Sigmoid colon (tissue), 7 donors: Measurements from ENCODE around the gene UTP14C. TPM values are rescaled to one million over a fixed set of nuclear protein-coding genes. Genes with fewer than 3 reads are reported as not detected.
A peak's percentile ranks its signal among the peaks of the same experiment; 100 is the strongest.

Experiments used
- DNase-seq: peaks from one replicate; pipeline ENCODE4 v3.0.0-alpha.2; 2019
- H3K27ac ChIP-seq, 4 donors: fragments of 200-600 bp; sonication (generic); one replicate each; pipeline ENCODE4 v1.5.1; 2016 to 2019; ENCODE audit warnings: mild to moderate bottlenecking in 1 of 4
- H3K27me3 ChIP-seq, 3 donors: fragments of 200-600 bp; sonication (generic); one replicate each; pipeline ENCODE4 v1.5.1; 2019; ENCODE audit warnings: mild to moderate bottlenecking in 1 of 3
- H3K36me3 ChIP-seq, 4 donors: fragments of 200-600 bp; sonication (generic); one replicate each; pipeline ENCODE4 v1.5.1; 2016 to 2019
- H3K4me1 ChIP-seq, 4 donors: fragments of 200-600 bp; sonication (generic); one replicate each; pipeline ENCODE4 v1.5.1; 2017 to 2019
- H3K4me3 ChIP-seq, 4 donors: fragments of 200-600 bp; sonication (generic); one replicate each; pipeline ENCODE4 v1.5.1; 2017 to 2019; ENCODE audit warnings: mild to moderate bottlenecking in 2 of 4, moderate library complexity in 1 of 4
- H3K9me3 ChIP-seq, 4 donors: fragments of 200-600 bp in 3 of 4; sonication (generic) in 3 of 4; one replicate each; pipeline versions ENCODE4 v1.5.1 to v1.6.1; 2013 to 2019
- EP300 ChIP-seq, 4 donors: sonication (generic); formaldehyde crosslinking; IDR thresholded peaks; one replicate each; pipeline ENCODE4 v1.6.1; 2017; ENCODE audit warnings: antibody characterized with exemption in 4 of 4
- POLR2A ChIP-seq, 2 donors: fragments of 450-650 bp; IDR thresholded peaks; one replicate each; pipeline ENCODE4 v1.6.1; 2016; ENCODE audit warnings: antibody characterized with exemption in 2 of 2, mild to moderate bottlenecking in 2 of 2, moderate library complexity in 2 of 2
- POLR2AphosphoS5 ChIP-seq, 4 donors: sonication (generic); formaldehyde crosslinking; IDR thresholded peaks; one replicate each; pipeline ENCODE4 v1.6.1; 2017; ENCODE audit warnings: antibody characterized with exemption in 4 of 4
- WGBS, 2 donors: extraction: QIAGEN DNeasy Blood & Tissue Kit; methylation state at CpG; one replicate each; pipeline ENCODE4 v1.1.7; 2013; 5-methylcytosine and 5-hydroxymethylcytosine counted together
- intact Hi-C: fragments of 100-400 bp; cut with DNase I; formaldehyde crosslinking; loops from one replicate; pipeline ENCODE4 v1.15.1; 2023
- polyA plus RNA-seq, 3 donors: library from polyadenylated mRNA; stranded (reverse); fragments of 200-250 nt; gene quantifications; one replicate each; pipeline ENCODE4 v1.2.3, GENCODE V29; 2013
- total RNA-seq, 4 donors: library from RNA; depleted of rRNA; stranded (reverse); fragments of >200 nt; gene quantifications; one replicate each; pipeline ENCODE4 v1.1.0, GENCODE V29; 2016
- TF ChIP-seq, protein P1 (sequence below), 4 experiments: fragments of 450-650 bp in 3 of 4; fragments of 200-600 bp in 1 of 4; IDR thresholded peaks; one replicate each; pipeline ENCODE4 v1.5.1; 2016 to 2019; ENCODE audit warnings: antibody characterized with exemption in 4 of 4, mild to moderate bottlenecking in 3 of 4, moderate library complexity in 2 of 4
- donor health status: healthy with polysubstance abuse.
- donor health status: Bipolar disorder and iron deficiency.
- donor health status: healthy.

UTP14C gene
- total and polyA plus RNA-seq, 7 donors, result 1.8 to 18.2 (median 15.0) TPM

DNA sequence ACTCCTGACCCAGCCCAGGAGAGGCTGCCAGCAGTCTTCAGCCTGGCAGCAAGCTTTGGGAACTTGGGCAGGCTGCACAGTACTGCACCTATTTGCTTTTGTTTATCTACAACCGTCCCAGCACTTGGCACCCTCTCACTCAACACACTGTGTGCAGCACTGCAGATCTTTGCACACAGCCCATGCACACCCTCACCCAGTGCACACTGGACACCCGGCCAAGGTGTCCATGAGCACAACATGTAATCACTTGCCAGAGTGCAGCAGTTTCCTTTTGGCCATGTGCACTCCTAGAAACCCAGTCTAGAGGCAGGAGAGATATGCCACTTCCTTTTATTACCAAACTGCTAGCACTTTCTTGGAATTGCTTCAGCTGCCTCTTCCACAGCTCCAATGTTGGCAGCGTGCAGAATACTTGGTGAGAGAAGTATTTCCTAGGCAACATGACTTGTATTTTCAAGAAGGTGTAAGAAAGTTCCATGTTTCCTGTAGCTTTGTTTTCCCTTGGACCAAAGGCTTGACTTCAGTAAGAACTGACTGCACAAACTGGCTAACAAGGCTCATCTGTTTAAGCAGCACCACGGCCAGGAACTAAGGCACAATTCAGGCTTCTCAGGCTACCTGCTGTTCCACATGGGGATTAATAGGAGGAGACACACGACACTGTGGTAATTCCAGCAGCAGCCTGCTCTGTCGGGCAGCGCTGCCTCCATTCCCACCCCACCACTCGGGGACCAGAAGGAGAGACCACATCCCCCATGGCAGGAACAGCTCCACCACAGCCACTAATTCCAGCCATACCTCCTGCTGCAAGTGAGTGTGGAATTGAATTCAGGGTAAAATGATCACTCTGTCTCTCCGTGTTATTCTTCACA lies 28.6 kb upstream of the UTP14C start:
- intact Hi-C loops, result no loop called here
- DNase-seq, result no peak
- TF ChIP-seq, protein P1, sequence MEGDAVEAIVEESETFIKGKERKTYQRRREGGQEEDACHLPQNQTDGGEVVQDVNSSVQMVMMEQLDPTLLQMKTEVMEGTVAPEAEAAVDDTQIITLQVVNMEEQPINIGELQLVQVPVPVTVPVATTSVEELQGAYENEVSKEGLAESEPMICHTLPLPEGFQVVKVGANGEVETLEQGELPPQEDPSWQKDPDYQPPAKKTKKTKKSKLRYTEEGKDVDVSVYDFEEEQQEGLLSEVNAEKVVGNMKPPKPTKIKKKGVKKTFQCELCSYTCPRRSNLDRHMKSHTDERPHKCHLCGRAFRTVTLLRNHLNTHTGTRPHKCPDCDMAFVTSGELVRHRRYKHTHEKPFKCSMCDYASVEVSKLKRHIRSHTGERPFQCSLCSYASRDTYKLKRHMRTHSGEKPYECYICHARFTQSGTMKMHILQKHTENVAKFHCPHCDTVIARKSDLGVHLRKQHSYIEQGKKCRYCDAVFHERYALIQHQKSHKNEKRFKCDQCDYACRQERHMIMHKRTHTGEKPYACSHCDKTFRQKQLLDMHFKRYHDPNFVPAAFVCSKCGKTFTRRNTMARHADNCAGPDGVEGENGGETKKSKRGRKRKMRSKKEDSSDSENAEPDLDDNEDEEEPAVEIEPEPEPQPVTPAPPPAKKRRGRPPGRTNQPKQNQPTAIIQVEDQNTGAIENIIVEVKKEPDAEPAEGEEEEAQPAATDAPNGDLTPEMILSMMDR (IDR thresholded peaks at IDR 0.05), result no peak
- TF ChIP-seq POLR2A (IDR thresholded peaks at IDR 0.05) (no peak), EP300 (IDR thresholded peaks at IDR 0.05) (no peak), POLR2AphosphoS5 (IDR thresholded peaks at IDR 0.05) (no peak)

DNA sequence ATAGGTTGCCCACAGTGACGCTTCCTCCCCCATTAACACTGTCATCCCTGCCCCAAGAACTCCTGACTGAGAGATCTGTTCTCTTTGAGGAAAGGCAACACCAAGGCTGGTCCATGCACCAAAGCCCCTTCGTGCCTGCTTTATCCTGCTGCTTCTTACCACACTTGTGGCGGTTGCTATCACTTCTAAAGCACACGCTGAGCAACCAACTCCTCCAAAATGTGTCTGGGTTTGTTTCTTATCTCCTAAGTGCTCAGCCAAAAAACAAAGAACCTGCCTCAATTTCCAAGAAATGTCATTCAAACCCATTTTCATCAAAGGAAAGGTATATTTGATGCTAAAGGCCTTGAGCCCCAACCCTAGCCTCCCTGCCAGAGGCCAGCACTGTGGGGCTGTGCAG lies 27.9 kb upstream of the UTP14C start:
- Histone ChIP-seq H3K4me3 (no peak overlapping the region), H3K4me1 (peaks cover 0 to 43% (median 39%) of the 10 kb centered on the region in 4 donors), H3K27me3 (no peaks in the 10 kb centered on the region), H3K9me3 (no peaks in the 10 kb centered on the region), H3K36me3 (no peaks in the 10 kb centered on the region), H3K27ac (no peak overlapping the region)
- no peak for DNase-seq
- WGBS, 2 donors, result 92 to 93% methylated on average over 4 of the region's 4 CpGs
- intact Hi-C loops, result no loop called here
- TF ChIP-seq, protein P1 (IDR thresholded peaks at IDR 0.05), result no peak
- no peak for TF ChIP-seq EP300 (IDR thresholded peaks at IDR 0.05)

More for the DNA sequence above, 28.6 kb upstream of the UTP14C start:
- Histone ChIP-seq H3K27ac (peak overlapping the region; percentile 28 to 50 (median 48)), H3K9me3 (no peaks in the 10 kb centered on the region), H3K4me3 (peak overlapping the region in 1 of 4 donors; percentile 4), H3K4me1 (peaks cover 0 to 42% (median 38%) of the 10 kb centered on the region in 4 donors), H3K36me3 (no peaks in the 10 kb centered on the region), H3K27me3 (no peaks in the 10 kb centered on the region)
- 33 to 47% methylated on average over 9 of the region's 9 CpGs for WGBS, 2 donors

DNA sequence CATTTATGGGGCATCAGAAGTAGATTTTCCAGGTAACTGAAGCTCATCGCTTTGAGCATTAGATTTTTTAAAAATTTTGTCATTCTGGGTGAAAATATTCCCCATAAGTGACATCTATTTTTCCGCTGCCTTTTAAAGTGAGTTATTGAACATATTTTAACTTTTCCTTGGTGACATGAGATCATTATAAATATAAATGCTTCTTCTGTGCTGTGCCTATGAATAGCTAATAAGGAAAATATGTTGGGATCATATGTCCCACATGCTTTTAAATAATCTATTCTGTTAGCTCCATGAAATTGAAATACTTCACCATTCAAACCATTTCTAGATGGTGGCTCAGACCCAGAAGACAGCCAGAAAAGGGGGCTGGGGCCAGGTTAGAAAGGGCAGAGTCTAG lies 27.3 kb upstream of the UTP14C start:
- TF ChIP-seq, protein P1 (IDR thresholded peaks at IDR 0.05), result no peak
- no peak for TF ChIP-seq POLR2AphosphoS5 (IDR thresholded peaks at IDR 0.05)
- TF ChIP-seq POLR2A (IDR thresholded peaks at IDR 0.05), result no peak
- no peak for TF ChIP-seq EP300 (IDR thresholded peaks at IDR 0.05)
- Histone ChIP-seq H3K27ac (no peak overlapping the region), H3K4me1 (peaks cover 0 to 43% (median 39%) of the 10 kb centered on the region in 4 donors), H3K27me3 (no peaks in the 10 kb centered on the region), H3K4me3 (no peak overlapping the region), H3K36me3 (no peaks in the 10 kb centered on the region), H3K9me3 (no peaks in the 10 kb centered on the region)
- 96 to 97% methylated on average over 2 of the region's 2 CpGs for WGBS, 2 donors
- no peak for DNase-seq
- intact Hi-C loops, result no loop called here

DNA sequence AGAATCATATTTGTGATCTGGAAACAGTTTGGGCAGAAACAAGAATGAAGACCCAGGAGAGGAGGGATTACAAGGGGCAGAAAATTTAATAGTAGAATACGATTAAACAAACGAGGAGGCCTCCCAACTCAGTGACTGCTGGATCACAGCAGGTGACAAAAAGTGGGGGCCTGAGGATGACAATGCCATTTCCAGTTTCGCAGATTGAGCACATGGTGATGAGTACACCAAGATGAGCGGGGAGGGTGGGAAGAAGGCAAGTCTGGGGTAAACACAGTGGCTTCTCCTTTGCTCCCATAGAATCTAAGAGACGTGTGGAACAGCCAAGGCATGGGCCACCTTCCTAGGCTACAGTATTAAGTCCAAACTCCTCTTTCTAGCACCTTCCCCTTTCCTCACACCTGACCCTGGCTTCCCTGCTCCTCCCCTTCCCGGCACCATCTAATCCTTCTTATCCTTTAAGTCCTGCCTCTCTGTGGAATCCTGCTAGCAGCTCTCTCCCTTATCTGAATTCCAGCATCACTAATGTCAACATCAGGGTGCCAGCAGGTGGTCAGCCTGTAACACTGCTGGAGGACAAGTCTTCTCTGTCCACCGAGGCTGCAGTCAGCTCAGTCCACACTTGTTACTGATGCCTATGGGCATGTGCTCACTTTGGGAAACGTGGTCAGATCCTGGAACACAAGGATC lies 26.7 kb upstream of the UTP14C start:
- DNase-seq, result no peak
- no peaks in the 10 kb centered on the region for H3K9me3 ChIP-seq
- TF ChIP-seq POLR2A (IDR thresholded peaks at IDR 0.05) (no peak), POLR2AphosphoS5 (IDR thresholded peaks at IDR 0.05) (no peak), EP300 (IDR thresholded peaks at IDR 0.05) (no peak)
- TF ChIP-seq, protein P1 (IDR thresholded peaks at IDR 0.05), result no peak
- no peak overlapping the region for H3K27ac ChIP-seq
- H3K27me3 ChIP-seq, result no peaks in the 10 kb centered on the region
- H3K4me1 ChIP-seq, result peaks cover 0 to 43% (median 39%) of the 10 kb centered on the region in 4 donors
- WGBS, 2 donors, result 67 to 81% methylated on average over 8 of the region's 8 CpGs
- H3K36me3 ChIP-seq, result no peaks in the 10 kb centered on the region
- H3K4me3 ChIP-seq, result no peak overlapping the region
- intact Hi-C loops, result no loop called here
